SK-N-SH (cell line): ENCODE measurements around the gene PXT1.

Experiments used
- CTCF ChIP-seq: fragments of 200-600 bp; sonication (generic); IDR thresholded peaks from 2 replicates; pipeline ENCODE4 v1.6.1; 2017; ENCODE audit warnings: antibody characterized with exemption, mild to moderate bottlenecking, moderate library complexity
- RAD21 ChIP-seq: IDR thresholded peaks from 2 replicates; pipeline ENCODE4 v1.6.1; 2012; ENCODE audit warnings: mild to moderate bottlenecking, low read length
- SMC3 ChIP-seq: IDR thresholded peaks from 2 replicates; pipeline ENCODE4 v1.6.1; 2012; ENCODE audit warnings: low read depth, low read length, improper control_type of control experiment

GRCh38 chr6:36428911-36429310 is 13.7 kb downstream of the PXT1 start:
- TF ChIP-seq CTCF, result peak; percentile 46
- no peak; the same call in 1 of the 2 replicates for TF ChIP-seq RAD21
- no peak for TF ChIP-seq SMC3
